HG03565 (cell line): Measurements from ENCODE around the gene CEP170B.
A peak's percentile ranks its signal among the peaks of the same experiment; 100 is the strongest.
"Not testable (repeated sequence)": the region's sequence is repeated elsewhere in the genome, so short reads cannot be mapped to it uniquely, and the experiment has no call there.

Experiments
- ATAC-seq: cut with Tn5 transposase; IDR thresholded peaks from one replicate; pipeline ENCODE4 v1.9.1; 2021; ENCODE audit warnings: mild to moderate bottlenecking, moderate library complexity; ENCODE audit not compliant: unreplicated experiment

CEP170B gene

DNA sequence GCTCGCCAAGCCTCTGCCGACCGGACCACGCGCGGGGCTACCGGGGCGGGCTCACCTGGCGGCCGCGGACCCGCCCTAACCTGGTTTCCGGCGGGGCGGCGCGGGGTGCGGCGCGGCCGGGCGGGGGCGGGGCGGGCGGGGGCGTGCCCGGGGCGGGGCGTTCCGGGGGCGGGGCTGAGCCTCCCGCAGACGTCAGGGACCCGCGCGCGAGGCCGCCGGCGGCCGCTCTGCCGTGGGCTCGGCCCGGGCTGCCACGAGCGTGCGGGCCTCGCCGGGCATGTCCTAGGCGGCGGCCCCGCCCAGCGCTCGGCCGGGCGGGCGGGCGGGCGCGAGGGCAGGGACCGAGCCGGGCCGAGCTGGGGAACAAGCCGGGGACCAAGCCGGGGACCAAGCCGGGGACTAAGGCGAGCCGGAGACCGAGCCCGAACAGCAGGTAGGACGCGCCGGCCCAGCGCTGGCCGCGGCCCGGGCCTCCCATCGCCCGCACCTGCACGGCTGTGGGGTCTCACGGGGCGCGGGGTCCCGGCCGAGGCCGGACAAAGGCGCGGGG is at the start of gene CEP170B:
Gene CEP170B (plus strand): TSS at position 188 of the 550 bp plus-strand sequence. CDS start 3,183 bp downstream, outside the sequence.
- no peak for ATAC-seq

DNA sequence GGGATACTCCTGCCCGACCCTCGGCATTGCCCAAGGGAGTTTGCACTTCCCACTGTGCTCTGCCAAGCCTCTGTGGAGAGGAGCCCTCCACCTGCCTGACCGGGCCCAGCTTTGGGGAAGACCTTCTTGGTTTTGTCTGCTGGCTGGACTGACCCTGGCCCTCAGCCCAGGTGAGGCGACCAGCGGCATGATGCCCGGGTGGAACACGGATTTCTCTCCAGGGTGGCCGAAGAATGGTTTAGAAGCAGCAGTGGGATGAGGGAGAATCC is 48.5 kb upstream of the CEP170B start:
- ATAC-seq, result no peak

DNA sequence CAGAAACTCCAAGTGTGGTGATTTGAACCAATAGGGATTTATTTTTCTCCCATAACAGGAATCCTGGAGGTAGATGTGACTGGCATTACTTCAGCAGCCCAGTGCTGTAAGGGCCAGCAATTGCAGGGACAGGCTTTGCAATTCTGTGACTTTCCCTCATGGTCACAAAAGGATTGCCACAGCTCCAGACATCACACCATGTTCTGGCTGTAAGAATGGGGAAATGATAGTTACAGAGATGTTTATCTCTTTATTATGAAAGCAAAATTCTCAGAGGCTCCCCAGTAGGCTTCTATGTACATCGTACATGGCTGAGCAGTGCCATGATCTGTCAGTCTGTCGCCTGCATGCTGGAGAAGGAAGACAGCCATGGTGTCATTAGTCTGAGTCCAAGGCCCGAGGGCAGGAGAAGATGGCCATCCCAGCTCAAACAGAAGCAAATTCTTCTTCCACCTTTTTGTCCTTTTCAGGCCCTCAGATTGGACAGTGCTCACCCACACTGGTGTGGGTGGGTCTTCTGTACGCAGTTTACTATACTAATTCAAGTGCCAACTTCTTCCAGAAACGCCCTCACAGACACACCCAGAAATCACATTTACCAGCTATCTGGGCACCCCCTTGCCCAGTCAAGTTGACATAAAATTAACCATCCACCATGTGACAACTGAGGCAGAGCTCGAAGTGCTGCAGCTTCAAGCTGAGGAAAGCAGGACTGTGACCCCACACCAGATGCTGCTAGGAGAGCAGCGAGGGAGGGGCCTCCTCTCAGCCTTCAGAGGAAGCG is 46.9 kb upstream of the CEP170B start:
- ATAC-seq, result no peak

DNA sequence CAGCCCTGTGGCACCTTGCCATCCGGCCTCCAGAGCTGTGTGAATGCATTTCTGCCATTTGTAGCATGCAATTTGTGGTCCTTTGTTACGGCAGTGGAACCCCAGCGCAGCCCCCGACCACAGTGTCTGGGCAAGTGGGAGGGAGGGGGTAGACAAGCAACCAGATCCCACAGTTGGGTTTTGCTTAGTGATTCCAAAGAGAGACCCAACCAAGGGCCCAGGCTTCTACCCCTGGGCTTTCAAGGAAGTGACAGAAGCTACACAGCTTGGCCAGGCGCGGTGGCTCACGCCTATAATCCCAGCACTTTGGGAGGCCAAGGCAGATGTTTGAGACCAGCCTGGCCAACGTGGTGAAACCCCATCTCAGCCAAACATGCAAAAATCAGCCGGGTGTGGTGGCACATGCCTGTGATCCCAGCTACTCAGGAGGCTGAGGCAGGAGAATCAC is 46.3 kb upstream of the CEP170B start:
- ATAC-seq, result no peak

DNA sequence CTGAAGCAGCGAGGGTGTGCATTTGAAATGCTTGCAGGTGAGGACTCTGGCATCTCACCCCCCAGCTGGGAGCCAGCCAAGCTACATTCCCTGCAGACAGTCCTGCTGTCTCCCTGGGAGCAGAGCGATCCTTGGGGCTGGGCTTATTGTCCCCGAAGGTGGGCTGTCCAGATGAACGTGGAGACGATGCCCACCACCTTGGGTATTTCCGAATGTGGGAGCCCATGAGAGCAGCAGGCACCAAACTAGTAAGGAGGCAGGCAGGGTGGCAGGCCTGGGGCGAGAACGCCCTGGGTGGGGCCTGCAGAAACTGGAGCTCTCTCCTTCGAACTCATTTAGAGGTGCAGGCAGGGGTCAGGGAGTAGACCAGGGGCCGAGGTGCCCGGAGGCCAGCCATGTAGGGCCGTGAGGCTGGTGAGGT is 45.7 kb upstream of the CEP170B start:
- no peak for ATAC-seq

DNA sequence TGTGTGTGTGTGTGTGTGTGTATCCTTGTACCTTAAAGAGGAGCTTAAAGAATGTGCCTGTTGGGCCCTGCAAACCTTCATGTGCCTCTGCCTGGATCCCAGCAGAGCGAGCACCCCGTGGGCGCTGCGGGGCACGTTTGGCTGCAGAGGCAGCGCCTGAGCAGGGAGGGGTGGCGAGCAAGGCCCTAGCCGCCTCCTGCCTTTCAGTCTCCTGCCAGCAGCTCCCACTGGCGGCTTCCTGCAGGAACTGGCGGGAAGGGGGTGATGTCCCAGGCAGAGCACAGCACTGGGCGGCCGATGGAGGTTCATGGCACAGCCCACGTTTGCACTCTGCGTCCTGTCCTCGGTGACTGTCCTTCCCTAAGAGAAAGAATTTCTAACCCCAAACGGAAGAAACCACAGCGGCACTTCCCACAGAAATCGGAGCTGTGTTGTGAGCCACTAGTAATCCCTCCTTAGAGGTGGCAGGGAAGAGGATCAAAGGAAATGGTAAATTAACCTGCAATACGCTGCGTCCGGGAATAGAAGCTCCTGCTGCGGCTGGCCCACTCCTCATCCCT is 44.3 kb upstream of the CEP170B start:
- no peak for ATAC-seq

DNA sequence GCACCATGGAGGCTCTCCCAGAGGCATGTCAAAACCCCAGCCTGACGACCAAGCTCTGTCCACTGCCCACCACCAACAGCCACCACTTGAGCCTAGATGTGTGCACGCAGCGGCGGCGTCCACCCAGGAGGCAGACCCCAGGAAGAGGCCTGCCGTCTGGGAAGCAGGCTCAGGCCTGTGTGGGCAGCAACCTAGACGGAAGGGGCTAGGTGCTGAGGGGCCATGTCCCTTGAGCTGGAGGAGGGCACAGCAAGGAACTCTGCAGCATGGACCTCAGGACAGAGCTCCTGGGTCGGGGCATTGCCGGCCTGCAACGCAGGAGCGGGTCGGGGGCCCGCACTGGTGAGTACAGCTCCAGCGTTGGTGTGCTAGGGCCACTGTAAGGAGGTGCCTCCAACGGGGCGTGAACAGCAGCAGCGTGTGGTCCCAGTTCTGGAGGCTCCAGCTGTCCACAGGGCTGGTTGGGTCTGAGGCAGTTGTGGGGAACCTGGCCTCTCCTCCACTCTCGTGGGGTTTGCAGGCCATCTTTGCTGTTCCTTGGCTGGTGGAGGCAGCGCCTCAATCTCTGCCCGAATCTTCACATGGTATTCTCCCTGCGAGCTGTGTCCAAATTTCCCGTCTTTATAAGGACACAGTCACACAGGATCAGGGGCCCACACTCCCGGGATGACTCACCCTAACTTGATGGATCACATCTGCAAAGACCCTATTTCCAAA is 43.7 kb upstream of the CEP170B start:
- no peak for ATAC-seq

DNA sequence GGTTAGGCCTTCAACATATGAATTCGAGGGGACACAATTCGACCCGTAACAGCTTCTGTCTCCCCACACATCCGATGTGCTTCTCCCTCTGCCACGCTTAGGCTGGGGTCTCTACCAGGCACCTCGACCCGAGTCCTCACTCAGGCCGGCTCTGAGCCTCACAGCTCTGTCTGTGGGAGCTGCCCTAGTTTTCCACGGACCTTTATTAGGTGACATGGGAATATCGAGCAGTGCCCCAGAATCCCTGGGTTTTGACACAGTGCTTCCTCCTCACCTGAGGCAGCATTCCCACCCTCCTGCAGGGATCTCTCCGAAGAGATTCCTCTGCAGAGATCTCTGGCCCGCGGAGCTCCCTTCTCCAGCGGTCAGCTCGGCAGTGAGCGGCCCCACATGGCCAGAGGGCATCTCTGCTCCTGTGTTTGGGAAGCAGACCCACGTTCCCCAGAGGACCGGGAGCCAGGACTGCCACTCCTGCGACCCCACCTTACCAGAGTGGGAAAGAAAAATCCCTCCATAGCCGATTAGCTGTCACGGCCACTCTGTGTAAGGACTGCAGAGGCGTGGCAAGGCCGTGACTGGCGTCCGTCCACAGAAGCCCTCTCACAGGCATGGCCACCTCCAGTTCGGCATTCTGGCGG is 43.0 kb upstream of the CEP170B start:
- ATAC-seq, result no peak

DNA sequence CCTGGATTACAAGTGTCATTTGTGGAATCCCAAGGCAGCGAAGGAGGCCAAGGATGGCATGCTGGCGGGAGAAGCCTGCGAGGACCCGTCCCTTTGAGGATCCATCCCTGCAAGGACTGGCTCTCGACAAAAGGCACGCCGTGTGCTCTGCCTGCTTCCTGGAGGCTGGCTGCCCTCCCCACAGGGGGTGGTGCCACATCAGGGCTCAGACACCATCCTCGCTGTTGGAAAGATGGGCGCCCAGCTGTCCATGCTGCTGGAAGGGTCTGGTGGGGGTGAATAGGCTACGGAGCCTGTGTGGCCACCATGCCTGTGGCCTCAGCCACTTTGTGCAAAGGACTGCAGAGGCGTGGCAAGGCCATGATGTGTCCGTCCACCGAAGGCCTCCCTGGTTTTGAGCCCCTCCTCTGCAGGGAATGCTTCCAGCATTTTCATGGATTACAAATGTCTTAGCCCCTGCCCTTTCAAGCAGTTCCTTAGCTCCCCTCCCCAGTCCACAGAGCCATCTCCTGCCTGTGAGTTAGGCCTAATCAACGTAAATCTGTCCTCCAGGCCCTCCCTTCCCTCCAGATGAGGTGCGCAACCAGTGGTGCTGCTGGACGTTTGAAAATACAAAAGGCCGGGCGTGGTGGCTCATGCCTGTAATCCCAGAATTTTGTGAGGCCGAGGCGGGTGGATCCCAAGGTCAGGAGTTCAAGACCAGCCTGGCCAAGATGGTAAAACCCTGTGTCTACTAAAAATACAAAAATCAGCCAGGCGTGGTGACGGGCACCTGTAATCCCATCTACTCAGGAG is 42.0 kb upstream of the CEP170B start:
- ATAC-seq, result no peak

DNA sequence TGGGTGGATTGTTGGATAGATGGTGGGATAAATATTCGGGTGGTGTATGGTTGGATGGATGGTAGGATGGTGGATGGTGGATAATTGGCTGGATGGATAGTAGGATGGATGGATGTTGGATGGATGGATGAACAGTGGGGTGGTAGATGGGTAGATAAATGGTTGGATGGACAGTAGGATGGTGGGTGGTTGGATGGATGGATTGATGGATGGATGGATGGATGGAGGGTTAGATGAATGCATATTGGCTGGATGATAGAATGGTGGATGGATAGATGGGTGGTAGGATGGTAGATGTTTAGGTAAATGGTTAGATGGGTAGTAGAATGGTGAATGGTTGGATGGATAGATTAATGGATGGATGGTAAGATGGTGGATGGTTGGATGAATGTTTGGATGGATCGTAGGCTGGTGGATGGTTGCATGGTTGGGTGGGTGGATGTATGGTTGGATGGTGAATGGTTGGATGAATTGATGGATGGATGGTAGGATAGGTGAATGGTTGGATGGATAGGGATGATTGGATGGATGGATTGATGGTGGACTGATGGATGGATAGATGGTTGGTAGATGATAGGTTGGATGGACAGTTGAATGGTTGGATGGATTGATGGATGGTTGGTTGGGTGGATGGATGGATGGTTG is 40.6 kb upstream of the CEP170B start:
- no peak for ATAC-seq

DNA sequence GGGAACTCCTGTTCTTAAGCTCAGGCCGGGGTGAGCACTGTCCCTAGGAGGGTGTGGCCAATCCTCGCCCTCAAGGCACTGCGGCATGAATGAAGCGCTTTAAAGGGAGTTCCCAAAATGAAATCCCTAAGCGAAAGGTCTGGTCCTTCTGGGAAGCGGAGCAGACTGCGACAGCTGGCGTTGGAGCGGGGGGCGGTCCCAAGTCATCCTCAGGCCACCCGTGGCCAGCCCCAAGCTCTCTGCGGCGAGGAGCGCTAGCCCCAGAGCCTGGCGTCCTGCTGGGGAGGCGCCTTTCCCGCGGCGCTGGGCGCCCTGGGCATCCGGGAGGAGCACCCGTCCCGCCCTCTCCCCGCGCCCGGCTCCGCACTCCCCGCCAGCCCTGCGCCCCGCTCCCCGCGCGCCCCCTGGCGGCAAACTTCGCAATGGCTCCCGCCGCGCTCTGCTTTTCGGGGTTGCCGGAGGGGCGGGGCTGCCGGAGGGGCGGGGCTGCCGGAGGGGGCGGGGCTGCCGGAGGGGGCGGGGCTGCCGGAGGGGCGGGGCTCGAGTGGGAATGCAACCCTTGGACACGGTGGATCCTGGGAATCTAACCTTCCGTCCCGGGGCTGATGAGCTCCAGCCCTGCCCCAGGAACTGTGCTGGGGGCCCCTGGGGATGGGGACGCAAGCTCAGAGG is 38.7 kb upstream of the CEP170B start:
- peak; percentile 71 for ATAC-seq

DNA sequence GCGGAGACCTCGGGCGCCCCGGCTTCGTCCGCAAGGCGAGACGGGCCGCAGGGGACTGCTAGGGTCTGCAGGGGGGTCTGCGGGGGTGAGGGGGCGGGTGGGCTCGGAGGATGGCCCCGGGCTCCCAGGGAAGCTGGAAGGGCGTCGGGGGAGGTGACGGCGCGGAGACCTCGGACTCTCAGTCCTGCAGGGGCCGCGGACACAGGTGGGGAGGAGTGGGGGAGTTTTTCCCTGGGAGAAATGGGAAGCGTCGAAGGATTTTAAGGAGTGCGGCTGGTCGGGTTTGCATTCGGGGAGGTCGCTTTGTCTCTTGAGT is 38.2 kb upstream of the CEP170B start:
- ATAC-seq, result no peak

DNA sequence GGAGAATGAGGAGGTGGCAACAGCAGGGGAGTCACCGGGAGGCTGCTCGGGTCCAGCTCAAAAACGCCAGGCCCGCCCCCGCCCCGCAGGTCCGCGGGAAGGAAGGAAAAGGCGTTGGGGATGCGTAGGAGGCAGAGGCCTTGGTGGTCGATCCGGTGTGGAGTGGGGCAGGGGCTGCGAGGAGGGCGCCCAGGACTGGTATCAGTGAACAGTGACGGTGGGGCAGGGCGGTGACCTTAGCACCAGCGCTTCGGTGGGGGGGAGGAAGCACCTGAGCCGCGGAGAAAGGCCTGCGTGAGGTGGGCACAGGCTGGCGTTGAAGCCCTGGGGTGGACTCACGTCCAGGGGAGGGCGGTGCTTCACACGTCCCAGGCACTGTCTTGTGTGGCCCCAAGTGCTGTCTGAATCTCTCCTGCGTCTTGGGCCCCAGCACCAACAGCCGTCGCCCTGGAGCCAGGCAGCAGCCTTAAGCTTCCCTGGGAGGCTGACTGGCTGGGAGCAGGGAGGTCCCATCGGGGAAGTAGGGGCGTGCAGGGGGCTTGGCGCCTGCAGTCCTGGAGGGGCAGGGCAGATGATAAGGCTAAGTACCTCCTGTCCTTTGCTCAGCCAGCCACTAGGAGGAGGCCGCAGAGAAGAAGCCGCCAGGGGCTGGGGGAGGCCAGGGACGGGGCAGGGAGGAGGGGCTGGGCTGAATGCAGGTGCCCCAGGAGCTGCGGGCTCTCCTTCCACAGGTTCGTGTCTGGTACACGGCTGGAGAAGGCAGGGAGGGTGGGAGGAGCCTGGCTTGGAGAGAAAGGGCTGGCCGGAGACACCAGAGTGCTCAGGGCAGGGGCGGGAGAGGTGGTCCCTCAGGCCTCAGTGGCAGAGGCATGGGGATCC is 37.7 kb upstream of the CEP170B start:
- ATAC-seq, result no peak

DNA sequence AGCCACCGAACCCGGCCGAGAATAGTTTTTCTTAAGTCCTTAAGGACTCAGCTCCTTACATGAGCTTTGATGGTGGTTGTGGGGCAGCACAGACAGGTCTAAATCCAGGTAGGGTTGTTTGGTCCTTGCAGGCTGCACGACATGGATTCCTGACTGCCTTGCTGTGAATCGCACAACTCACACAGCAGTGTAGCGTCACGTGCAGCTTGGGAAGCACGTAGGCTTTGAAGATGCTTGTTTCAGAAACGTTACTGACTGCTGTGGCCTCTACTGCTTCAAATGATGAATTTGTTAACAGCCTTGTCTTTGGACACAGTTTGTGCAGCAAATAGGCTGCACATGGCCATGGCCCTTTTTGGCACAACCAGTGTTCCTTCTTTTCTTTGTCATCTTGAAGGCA is 34.3 kb upstream of the CEP170B start:
- ATAC-seq, result no peak

DNA sequence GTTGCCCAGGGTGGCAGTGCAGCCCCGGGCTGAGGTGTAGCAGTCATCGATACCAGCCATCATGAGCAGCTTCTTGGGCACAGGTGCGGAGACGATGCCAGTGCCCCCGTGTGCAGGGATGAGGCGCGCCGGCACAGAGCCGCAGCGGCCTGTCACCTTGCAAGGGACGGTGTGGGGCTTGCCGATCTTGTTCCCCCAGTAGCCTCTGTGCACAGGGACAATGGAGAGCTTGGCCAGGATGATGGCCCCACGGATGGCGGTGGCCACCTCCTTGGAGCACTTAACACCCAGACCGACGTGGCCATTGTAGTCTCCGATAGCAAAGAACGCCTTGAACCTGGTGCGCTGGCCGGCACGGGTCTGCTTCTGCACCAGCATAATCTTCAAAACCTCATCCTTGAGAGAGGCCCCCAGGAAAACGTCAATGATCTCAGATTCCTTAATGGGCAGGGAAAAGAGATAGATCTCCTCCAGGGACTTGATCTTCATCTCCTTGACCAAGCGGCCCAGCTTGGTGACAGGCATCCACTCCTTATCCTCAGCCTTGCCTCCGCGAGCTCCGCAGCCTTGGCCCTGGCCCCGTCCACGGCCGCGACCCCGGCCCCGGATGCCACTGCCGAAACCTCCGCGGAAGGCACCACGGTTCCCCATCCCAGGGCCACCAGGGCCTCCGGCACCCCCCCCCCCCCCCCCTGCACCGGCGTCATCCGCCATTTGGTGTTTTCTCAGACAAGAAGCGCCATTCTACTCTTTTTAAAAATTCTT is 28.7 kb upstream of the CEP170B start:
- not testable (repeated sequence) for ATAC-seq

DNA sequence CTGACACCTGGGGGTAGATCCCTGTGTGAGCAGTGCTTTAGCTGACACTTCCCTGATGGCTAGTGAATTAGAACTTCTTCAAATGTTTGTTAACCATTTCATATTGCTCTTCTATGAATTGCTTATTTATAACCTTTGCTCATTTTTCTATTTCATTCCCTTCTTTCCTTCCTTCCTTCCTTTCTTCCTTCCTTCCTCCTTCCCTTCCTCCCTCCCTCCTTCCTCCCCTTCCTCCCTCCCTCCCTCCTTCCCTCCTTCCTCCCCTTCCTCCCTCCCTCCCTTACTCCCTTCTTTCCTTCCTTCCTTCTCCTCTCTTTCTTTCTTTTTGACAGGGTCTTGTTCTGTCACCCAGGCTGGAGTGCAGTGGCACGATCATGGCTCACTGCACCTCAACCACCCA is 23.3 kb upstream of the CEP170B start:
- no peak for ATAC-seq

DNA sequence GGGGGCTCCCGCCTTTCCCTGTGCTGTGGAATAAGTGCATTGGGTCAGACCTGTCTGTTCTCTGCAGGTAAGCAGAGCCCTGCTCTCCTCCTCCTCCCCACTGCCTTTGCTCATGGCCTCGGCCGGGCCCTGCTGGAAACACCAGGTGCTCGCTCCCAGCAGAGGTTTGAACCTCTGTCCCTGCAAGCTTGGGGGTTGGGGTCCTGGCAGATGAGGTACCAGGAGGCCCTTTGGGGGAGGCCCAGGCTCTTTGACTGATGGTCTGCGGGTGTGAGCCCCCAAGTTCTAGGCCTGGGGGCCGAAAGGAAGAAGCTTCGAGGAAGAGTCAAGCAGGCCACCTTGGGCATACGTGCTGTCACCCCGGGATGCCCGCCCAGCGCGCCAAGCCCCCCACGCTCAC is 22.1 kb upstream of the CEP170B start:
- ATAC-seq, result no peak
